Immature natural killer cell (primary cell): ENCODE data around the gene SMC5. TPM values are rescaled to one million over a fixed set of nuclear protein-coding genes. Genes with fewer than 3 reads are reported as not detected.

Source experiments
- DNase-seq, 3 donors: peaks; one replicate each; pipeline ENCODE4 v3.0.0; 2022; ENCODE audit warnings: mixed read lengths in 1 of 3
- H3K27ac Mint-ChIP-seq, 6 donors: one replicate each; pipeline ENCODE4 v1.8.0; 2020; ENCODE audit warnings: mixed read lengths in 6 of 6, mild to moderate bottlenecking in 5 of 6, inconsistent platforms in 4 of 6, moderate library complexity in 3 of 6
- H3K27me3 Mint-ChIP-seq, 3 donors: one replicate each; pipeline ENCODE4 v1.8.0; 2020 to 2021; ENCODE audit warnings: low read depth in 3 of 3, mild to moderate bottlenecking in 3 of 3, mixed read lengths in 3 of 3, moderate library complexity in 3 of 3, inconsistent platforms in 1 of 3
- H3K36me3 Mint-ChIP-seq, 3 donors: one replicate each; pipeline ENCODE4 v1.8.0; 2020; ENCODE audit warnings: mixed read lengths in 3 of 3, inconsistent platforms in 2 of 3, mild to moderate bottlenecking in 2 of 3
- H3K4me1 Mint-ChIP-seq, 2 donors: one replicate each; pipeline ENCODE4 v1.8.0; 2020; ENCODE audit warnings: inconsistent platforms in 2 of 2, mild to moderate bottlenecking in 2 of 2, mixed read lengths in 2 of 2, moderate library complexity in 1 of 2
- H3K4me3 Mint-ChIP-seq, 5 donors: one replicate each; pipeline ENCODE4 v1.8.0; 2020; ENCODE audit warnings: mild to moderate bottlenecking in 5 of 5, mixed read lengths in 5 of 5, inconsistent platforms in 3 of 5, moderate library complexity in 3 of 5
- H3K9me3 Mint-ChIP-seq, 6 donors: one replicate each; pipeline ENCODE4 v1.8.0; 2020; ENCODE audit warnings: mild to moderate bottlenecking in 6 of 6, mixed read lengths in 6 of 6, inconsistent platforms in 4 of 6, moderate library complexity in 3 of 6
- polyA plus RNA-seq, 3 donors: library from polyadenylated mRNA; unstranded; fragments of 300-500 nt; fragmentation: Illumina TruSeq; gene quantifications; one replicate each; pipeline ENCODE4 v1.2.3, GENCODE V29; 2021

Gene SMC5
- polyA plus RNA-seq, 3 donors from 2014 or later: 7.0 to 24.2 (median 15.5) TPM

GRCh38 chr9:70256123-70256551 lies 2.6 kb upstream of the SMC5 start:
- Mint-ChIP-seq H3K4me3 (no peak overlapping the region), H3K4me1 (peaks cover 29 to 34% of the 10 kb centered on the region in 2 donors), H3K36me3 (no peaks in the 10 kb centered on the region), H3K9me3 (no peaks in the 10 kb centered on the region), H3K27ac (no peak overlapping the region), H3K27me3 (peaks cover 2 to 15% (median 13%) of the 10 kb centered on the region in 3 donors)
- DNase-seq: no peak

GRCh38 chr9:70257502-70257901 lies 1.3 kb upstream of the SMC5 start:
- no peaks in the 10 kb centered on the region for H3K9me3 Mint-ChIP-seq
- peaks cover 2 to 15% (median 15%) of the 10 kb centered on the region in 3 donors for H3K27me3 Mint-ChIP-seq
- peaks cover 42 to 48% of the 10 kb centered on the region in 2 donors for H3K4me1 Mint-ChIP-seq
- peaks cover 0 to 8% (median 8%) of the 10 kb centered on the region in 3 donors for H3K36me3 Mint-ChIP-seq
- no peak for DNase-seq
- peak overlapping the region; percentile 92 to 98 (median 96) for H3K27ac Mint-ChIP-seq
- peak overlapping the region; percentile 91 to 97 (median 94) for H3K4me3 Mint-ChIP-seq

- H3K27me3 Mint-ChIP-seq: peaks cover 2 to 15% (median 15%) of the 10 kb centered on the region in 3 donors
- no peak for DNase-seq
- H3K4me1 Mint-ChIP-seq: peaks cover 48 to 54% of the 10 kb centered on the region in 2 donors
- H3K36me3 Mint-ChIP-seq: peaks cover 0 to 8% (median 8%) of the 10 kb centered on the region in 3 donors
- H3K9me3 Mint-ChIP-seq: no peaks in the 10 kb centered on the region
- H3K27ac Mint-ChIP-seq: peak overlapping the region; percentile 92 to 98 (median 96)
- peak overlapping the region; percentile 91 to 97 (median 94) for H3K4me3 Mint-ChIP-seq
Measured at GRCh38 chr9:70257991-70258691, 637 bp upstream of the SMC5 start.

GRCh38 chr9:70259512-70259802 lies 679 bp downstream of the SMC5 start:
- peaks cover 2 to 12% (median 8%) of the 10 kb centered on the region in 3 donors for H3K36me3 Mint-ChIP-seq
- H3K27ac Mint-ChIP-seq: peak overlapping the region; percentile 92 to 98 (median 96)

GRCh38 chr9:70260007-70260443 lies 1.2 kb downstream of the SMC5 start:
- Mint-ChIP-seq H3K9me3 (no peaks in the 10 kb centered on the region), H3K27ac (peak overlapping the region; percentile 28 to 92 (median 38)), H3K4me1 (peaks cover 51 to 66% of the 10 kb centered on the region in 2 donors), H3K4me3 (peak overlapping the region; percentile 91 to 97 (median 94)), H3K27me3 (peaks cover 2 to 15% (median 15%) of the 10 kb centered on the region in 3 donors), H3K36me3 (peaks cover 7 to 17% (median 12%) of the 10 kb centered on the region in 3 donors)
- no peak for DNase-seq

More at GRCh38 chr9:70259512-70259802, 679 bp downstream of the SMC5 start:
- H3K4me3 Mint-ChIP-seq: peak overlapping the region; percentile 91 to 97 (median 94)
- DNase-seq: no peak
- peaks cover 48 to 61% of the 10 kb centered on the region in 2 donors for H3K4me1 Mint-ChIP-seq
- H3K9me3 Mint-ChIP-seq: no peaks in the 10 kb centered on the region
- H3K27me3 Mint-ChIP-seq: peaks cover 2 to 15% (median 15%) of the 10 kb centered on the region in 3 donors

- H3K4me3 Mint-ChIP-seq: peak overlapping the region; percentile 91 to 97 (median 94)
Measured at GRCh38 chr9:70260606-70261005, 1.8 kb downstream of the SMC5 start.

GRCh38 chr9:70261131-70261870 lies 2.5 kb downstream of the SMC5 start:
- peaks cover 51 to 77% of the 10 kb centered on the region in 2 donors for H3K4me1 Mint-ChIP-seq
- DNase-seq: no peak
- H3K36me3 Mint-ChIP-seq: peaks cover 10 to 23% (median 12%) of the 10 kb centered on the region in 3 donors
- no peak overlapping the region for H3K27ac Mint-ChIP-seq
- H3K4me3 Mint-ChIP-seq: peak overlapping the region in 3 of 5 donors; percentile 91 to 94 (median 93)
- no peaks in the 10 kb centered on the region for H3K9me3 Mint-ChIP-seq
- H3K27me3 Mint-ChIP-seq: peaks cover 2 to 15% (median 15%) of the 10 kb centered on the region in 3 donors

More at GRCh38 chr9:70260606-70261005, 1.8 kb downstream of the SMC5 start:
- Mint-ChIP-seq H3K9me3 (no peaks in the 10 kb centered on the region), H3K4me1 (peaks cover 51 to 70% of the 10 kb centered on the region in 2 donors), H3K36me3 (peaks cover 8 to 20% (median 12%) of the 10 kb centered on the region in 3 donors), H3K27ac (peak overlapping the region in 4 of 6 donors; percentile 28 to 60 (median 34)), H3K27me3 (peaks cover 2 to 15% (median 15%) of the 10 kb centered on the region in 3 donors)
- no peak for DNase-seq

- H3K27ac Mint-ChIP-seq: peak overlapping the region in 3 of 6 donors; percentile 3 to 49 (median 37)
- H3K27me3 Mint-ChIP-seq: peaks cover 0 to 15% (median 14%) of the 10 kb centered on the region in 3 donors
- peaks cover 52 to 84% of the 10 kb centered on the region in 2 donors for H3K4me1 Mint-ChIP-seq
- DNase-seq: no peak
- peak overlapping the region in 1 of 5 donors; percentile 32 for H3K4me3 Mint-ChIP-seq
- no peaks in the 10 kb centered on the region for H3K9me3 Mint-ChIP-seq
- peaks cover 10 to 24% (median 12%) of the 10 kb centered on the region in 3 donors for H3K36me3 Mint-ChIP-seq
Measured at GRCh38 chr9:70262366-70262765, 3.6 kb downstream of the SMC5 start.

GRCh38 chr9:70262948-70263347 lies 4.2 kb downstream of the SMC5 start:
- H3K27me3 Mint-ChIP-seq: peaks cover 0 to 15% (median 12%) of the 10 kb centered on the region in 3 donors
- H3K36me3 Mint-ChIP-seq: peaks cover 10 to 26% (median 12%) of the 10 kb centered on the region in 3 donors
- H3K4me3 Mint-ChIP-seq: peak overlapping the region in 1 of 5 donors; percentile 32
- peaks cover 51 to 83% of the 10 kb centered on the region in 2 donors for H3K4me1 Mint-ChIP-seq
- DNase-seq: no peak
- no peaks in the 10 kb centered on the region for H3K9me3 Mint-ChIP-seq
- no peak overlapping the region for H3K27ac Mint-ChIP-seq

GRCh38 chr9:70263421-70263820 lies 4.6 kb downstream of the SMC5 start:
- Mint-ChIP-seq H3K4me1 (peaks cover 47 to 78% of the 10 kb centered on the region in 2 donors), H3K4me3 (no peak overlapping the region), H3K36me3 (peaks cover 10 to 26% (median 12%) of the 10 kb centered on the region in 3 donors), H3K27me3 (peaks cover 0 to 12% (median 8%) of the 10 kb centered on the region in 3 donors), H3K27ac (no peak overlapping the region), H3K9me3 (no peaks in the 10 kb centered on the region)
- DNase-seq: no peak

- Mint-ChIP-seq H3K36me3 (peaks cover 15 to 29% (median 23%) of the 10 kb centered on the region in 3 donors), H3K9me3 (no peaks in the 10 kb centered on the region), H3K4me1 (peaks cover 19 to 53% of the 10 kb centered on the region in 2 donors), H3K4me3 (no peak overlapping the region), H3K27me3 (peaks cover 1 to 3% (median 2%) of the 10 kb centered on the region in 3 donors), H3K27ac (no peak overlapping the region)
- no peak for DNase-seq
Measured at GRCh38 chr9:70278305-70278704, 19.5 kb downstream of the SMC5 start.

GRCh38 chr9:70283848-70284247 lies 25.1 kb downstream of the SMC5 start:
- Mint-ChIP-seq H3K27ac (no peak overlapping the region), H3K9me3 (no peaks in the 10 kb centered on the region), H3K4me1 (peaks cover 4 to 29% of the 10 kb centered on the region in 2 donors), H3K36me3 (peaks cover 20 to 46% (median 25%) of the 10 kb centered on the region in 3 donors), H3K4me3 (no peak overlapping the region), H3K27me3 (peaks cover 0 to 3% (median 1%) of the 10 kb centered on the region in 3 donors)
- no peak for DNase-seq

- no peak for DNase-seq
- Mint-ChIP-seq H3K4me1 (peaks cover 2 to 29% of the 10 kb centered on the region in 2 donors), H3K27me3 (peaks cover 0 to 3% (median 0%) of the 10 kb centered on the region in 3 donors), H3K9me3 (no peaks in the 10 kb centered on the region), H3K36me3 (peaks cover 22 to 50% (median 23%) of the 10 kb centered on the region in 3 donors), H3K27ac (no peak overlapping the region), H3K4me3 (no peak overlapping the region)
Measured at GRCh38 chr9:70285246-70285645, 26.5 kb downstream of the SMC5 start.
